Posterior cingulate gyrus (tissue), 11 donors: ENCODE data around the gene ZNF23.
A peak's percentile ranks its signal among the peaks of the same experiment; 100 is the strongest.

Experiments used
- DNase-seq, 10 donors: peaks; one replicate each; pipeline versions ENCODE4 v3.0.0 to v3.0.0-alpha.2; 2020 to 2021; ENCODE audit warnings: mixed read lengths in 3 of 10
- intact Hi-C: fragments of 100-400 bp; cut with DNase I; formaldehyde crosslinking; loops from one replicate; pipeline ENCODE4 v1.15.1; 2023

The ZNF23 gene

DNA sequence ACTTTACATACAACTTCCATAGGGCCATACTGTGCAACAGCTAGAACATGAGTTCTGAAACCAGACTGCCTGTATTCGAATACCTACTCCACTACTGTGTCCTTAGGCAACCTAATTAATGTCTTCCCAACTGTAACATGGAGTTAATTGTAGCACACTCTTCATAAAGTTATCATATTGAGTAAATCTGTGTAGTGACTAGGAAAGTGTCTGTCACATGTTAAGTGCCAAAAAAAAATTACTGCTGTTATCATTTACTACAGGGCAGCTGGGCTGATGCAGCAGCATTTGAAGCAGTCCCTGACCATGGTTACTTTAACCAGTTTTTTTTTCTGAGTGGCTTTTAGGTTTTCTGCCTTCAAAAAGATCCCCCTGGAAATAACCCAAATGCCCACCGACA is 10.9 kb upstream of the ZNF23 start:
- no peak for DNase-seq
- intact Hi-C loops, result no loop called here

DNA sequence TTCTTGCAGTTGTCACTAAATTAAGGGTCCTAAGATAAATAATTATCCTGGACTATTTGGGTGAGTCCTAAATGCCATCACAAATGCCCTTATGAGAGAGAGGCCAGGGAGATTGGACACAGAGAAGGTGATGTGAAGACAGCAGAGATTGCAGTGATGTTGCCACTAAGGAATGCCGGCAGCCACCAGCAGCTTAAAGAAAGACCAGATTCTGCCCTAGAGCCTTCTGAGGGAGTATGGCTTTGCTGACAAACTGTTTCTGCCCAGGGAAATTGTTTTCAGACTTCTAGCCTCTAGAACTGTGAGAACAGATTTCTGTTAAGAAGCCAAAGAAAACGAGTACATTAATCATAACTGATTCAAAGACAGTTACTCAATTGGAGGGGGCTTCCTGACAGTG is 10.0 kb upstream of the ZNF23 start:
- no peak for DNase-seq
- intact Hi-C loops, result no loop called here

DNA sequence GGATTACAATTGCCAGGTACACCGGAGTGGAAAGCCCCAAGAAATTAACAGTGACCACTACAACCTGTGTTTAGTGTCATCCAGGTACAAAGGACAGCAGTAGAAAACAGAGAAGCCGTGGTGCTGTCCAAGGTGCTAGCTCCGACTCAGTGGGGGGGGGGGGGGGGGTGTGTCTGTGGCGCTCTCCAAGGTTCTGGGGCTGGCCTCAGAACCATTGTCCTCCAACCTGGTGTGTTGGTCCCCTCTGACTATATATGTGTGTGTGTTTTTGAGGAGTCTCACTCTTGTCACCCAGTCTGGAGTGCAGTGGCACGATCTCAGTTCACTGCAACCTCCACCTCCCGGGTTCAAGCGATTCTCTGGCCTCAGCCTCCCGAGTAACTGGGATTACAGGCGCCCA is 5.8 kb upstream of the ZNF23 start:
- DNase-seq, result no peak
- intact Hi-C loops, result loop anchor here (10.0 kb wide), 1 partner anchor 97 kb away; no protein-coding TSS in a partner anchor

GRCh38 chr16:71464231-71464630 is 2.2 kb upstream of the ZNF23 start:
- intact Hi-C loops, result loop anchor here (10.0 kb wide), 1 partner anchor 101 kb away; no protein-coding TSS in a partner anchor

DNA sequence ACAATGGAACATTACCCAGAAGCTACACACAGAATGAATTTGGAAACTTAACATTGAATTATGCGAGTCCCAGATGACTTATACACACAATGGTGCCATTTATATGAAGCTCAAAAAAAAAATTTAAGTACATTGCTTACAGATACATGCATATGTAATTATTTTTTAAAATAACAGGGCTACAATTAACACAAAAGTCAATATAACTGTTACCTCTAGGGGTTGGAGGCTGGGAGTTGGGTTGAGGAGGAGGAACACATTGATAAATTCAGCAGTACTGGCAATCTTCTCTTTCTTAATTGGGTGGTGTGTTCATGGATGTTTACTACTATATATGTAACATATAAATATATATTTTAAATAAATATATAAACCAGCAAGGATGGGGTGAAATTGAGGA is 1.1 kb downstream of the ZNF23 start:
- no peak for DNase-seq
- intact Hi-C loops, result loop anchor here (10.0 kb wide), 1 partner anchor 104 kb away; no protein-coding TSS in a partner anchor

More at GRCh38 chr16:71464231-71464630, 2.2 kb upstream of the ZNF23 start:
- DNase-seq, result no peak

- intact Hi-C loops, result loop anchor here (10.0 kb wide), 1 partner anchor 105 kb away; no protein-coding TSS in a partner anchor
- DNase-seq, result no peak
Measured at GRCh38 chr16:71460236-71460635, 1.8 kb downstream of the ZNF23 start.

- no peak for DNase-seq
- intact Hi-C loops, result loop anchor here (5.0 kb wide), 1 partner anchor 38 kb away; no protein-coding TSS in a partner anchor
Measured at GRCh38 chr16:71459510-71459909, 2.5 kb downstream of the ZNF23 start.

- DNase-seq, result no peak
- intact Hi-C loops, result loop anchor here (5.0 kb wide), 1 partner anchor 40 kb away; no protein-coding TSS in a partner anchor
Measured at GRCh38 chr16:71456801-71457200, 5.2 kb downstream of the ZNF23 start.

GRCh38 chr16:71453036-71453435 is 9.0 kb downstream of the ZNF23 start:
- DNase-seq, result no peak
- intact Hi-C loops, result no loop called here

DNA sequence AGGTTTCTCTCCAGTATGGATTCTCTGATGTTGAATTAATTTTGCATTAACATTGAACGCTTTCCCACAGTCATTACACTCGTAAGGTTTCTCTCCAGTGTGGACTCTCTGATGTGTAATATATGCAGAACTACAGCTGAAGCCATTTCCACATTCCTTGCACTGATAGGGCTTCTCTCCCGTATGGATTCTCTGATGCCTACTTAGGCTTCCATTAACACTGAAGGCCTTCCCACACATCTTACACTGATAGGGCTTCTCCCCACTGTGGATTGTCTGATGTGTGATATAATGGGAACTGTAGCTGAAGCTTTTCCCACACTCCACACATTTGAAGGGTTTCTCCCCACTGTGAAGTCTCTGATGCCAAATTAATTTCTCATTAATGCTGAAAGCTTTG is 13.0 kb downstream of the ZNF23 start:
- intact Hi-C loops, result no loop called here
- DNase-seq, result no peak

DNA sequence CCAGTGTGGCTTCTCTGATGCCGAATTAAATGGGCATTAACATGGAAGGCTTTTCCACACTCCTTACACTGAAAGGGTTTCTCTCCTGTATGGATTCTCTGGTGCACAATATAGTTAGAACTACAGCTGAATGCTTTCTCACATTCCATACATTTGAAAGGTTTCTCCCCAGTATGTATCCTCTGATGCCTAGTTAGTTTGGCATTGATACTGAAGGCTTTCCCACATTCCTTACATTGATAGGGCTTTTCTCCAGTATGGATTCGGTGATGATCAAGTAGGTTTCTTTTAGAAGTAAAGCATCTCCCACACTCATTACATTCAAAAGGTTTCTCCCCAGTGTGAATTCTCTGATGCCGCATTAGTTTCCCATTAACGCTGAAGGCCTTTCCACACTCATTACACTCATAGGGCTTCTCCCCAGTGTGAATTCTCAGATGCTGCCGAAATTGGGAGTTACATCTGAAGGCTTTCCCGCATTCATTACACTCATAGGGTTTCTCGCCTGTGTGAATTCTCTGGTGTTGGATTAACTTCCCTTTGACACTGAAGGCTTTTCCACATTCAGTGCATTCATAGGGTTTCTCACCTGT is 13.7 kb downstream of the ZNF23 start:
- intact Hi-C loops, result no loop called here
- DNase-seq, result no peak

DNA sequence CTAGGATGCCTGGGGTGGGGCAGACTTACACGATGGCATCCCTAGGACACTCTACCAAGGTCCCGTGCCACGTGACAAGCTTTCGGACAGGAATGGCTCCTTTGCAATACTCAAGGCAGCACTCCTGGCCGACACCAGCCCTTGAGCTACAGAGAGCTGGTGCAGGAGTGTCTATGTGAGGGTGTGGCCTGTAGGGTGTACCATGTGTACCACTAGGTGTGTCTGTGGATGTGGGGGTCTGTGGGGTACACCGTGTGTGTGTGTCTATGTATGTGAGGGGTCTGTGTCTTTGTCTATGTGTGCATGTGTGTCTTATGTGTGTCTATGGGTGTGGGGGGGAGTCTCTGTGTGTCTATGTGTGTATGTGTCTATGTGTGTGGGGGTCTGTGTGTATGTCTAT is 18.3 kb downstream of the ZNF23 start:
- intact Hi-C loops, result no loop called here
- no peak for DNase-seq

GRCh38 chr16:71442051-71442440 is 20.0 kb downstream of the ZNF23 start, which contains the start of gene TLE7:
TSS of gene TLE7 (minus strand) at chr16:71442054. CDS start at chr16:71433324, 8,730 bp downstream.
- intact Hi-C loops, result no loop called here
- no peak for DNase-seq

- intact Hi-C loops, result no loop called here
- DNase-seq, result peak in 2 of 10 donors; percentile 65 to 81
Measured at GRCh38 chr16:71441348-71442050, 20.5 kb downstream of the ZNF23 start.

DNA sequence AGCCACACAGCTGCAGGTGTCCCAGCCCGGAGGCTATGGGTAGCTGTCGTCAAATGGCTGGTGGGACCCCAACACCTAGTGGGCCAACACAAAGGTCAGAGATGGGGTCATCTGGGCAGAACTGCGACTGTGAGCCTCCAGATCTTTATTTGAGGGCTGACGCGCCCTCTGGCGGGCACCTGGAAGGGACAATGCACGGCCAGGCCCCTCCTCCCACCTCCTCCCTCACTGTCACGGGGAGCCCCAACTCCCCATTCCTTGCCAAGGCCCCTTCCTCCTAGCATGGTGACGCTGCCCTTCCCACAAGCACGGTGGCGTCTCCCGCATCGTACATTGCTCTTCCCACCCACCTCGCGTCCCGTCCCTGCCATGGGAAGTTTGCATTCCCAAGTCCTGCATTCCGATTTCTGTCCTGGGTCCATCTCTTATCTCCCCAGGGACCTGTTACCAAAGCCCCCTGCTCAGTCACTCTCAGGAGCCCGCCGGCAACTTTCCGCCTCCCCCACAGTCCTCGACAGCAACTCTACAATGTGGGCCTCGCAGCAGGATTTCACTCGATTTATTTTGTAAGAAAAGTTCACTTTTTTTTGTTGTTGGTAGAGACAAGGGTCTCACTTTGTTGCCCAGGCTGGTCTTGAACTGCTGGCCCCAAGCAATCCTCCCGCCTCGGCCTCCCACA is 21.2 kb downstream of the ZNF23 start:
- no peak for DNase-seq
- intact Hi-C loops, result no loop called here

DNA sequence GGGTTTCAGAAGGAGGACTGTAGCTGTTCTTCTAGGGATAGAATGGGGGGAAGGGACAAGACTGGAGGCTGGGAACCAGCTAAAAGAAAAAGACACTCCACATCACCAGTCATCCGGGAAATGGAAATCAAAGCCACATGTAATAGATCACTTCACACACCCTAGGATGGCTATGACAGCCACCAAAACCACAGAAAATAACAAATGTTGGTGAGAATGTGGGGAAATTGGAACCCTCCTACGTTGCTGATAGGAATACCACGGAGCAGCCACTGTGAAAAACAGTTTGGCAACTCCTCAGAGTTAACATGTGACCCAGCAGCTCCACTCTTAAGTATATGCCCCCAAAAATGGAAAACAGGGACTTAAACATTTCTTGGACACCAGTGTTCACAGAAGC is 22.5 kb downstream of the ZNF23 start:
- intact Hi-C loops, result no loop called here
- DNase-seq, result no peak

- DNase-seq, result no peak
- intact Hi-C loops, result no loop called here
Measured at GRCh38 chr16:71436473-71436872, 25.6 kb downstream of the ZNF23 start.

GRCh38 chr16:71432906-71433305 is 29.1 kb downstream of the ZNF23 start:
- no peak for DNase-seq
- intact Hi-C loops, result no loop called here

GRCh38 chr16:71431991-71432390 is 30.1 kb downstream of the ZNF23 start:
- intact Hi-C loops, result no loop called here
- DNase-seq, result no peak

- DNase-seq, result no peak
- intact Hi-C loops, result no loop called here
Measured at GRCh38 chr16:71431176-71431575, 30.9 kb downstream of the ZNF23 start.

- intact Hi-C loops, result no loop called here
- no peak for DNase-seq
Measured at GRCh38 chr16:71430744-71431143, 31.3 kb downstream of the ZNF23 start.
